ENCODE data around the gene RSRC2. TPM values are rescaled to one million over a fixed set of nuclear protein-coding genes. Genes with fewer than 3 reads are reported as not detected.
"Not testable (repeated sequence)": the region's sequence is repeated elsewhere in the genome, so short reads cannot be mapped to it uniquely, and the experiment has no call there.

Gene RSRC2
- total RNA-seq, 2 donors from 2014 or later, result 292 to 297 TPM

DNA sequence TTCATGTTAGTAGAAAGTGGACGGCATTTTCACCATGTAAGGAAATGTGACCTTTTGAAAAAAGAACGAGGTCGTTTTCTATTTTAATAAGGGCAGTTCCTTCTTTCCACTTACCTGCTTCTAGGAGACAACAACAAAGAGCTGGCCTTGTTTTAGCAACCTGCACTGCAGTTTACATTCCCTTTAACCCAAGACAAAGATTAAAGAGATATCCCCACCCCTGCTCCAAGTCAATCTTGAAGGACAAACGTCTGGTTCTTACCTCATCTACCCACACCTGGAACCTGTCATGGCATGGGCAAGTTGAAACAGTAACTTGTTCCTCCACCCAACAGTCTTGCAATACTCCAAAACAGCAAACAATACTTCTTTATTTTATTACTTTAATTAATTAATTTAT lies 58.8 kb downstream of the RSRC2 start:
- H3K36me3 Mint-ChIP-seq (ENCODE audit: low read depth), result no peaks in the 10 kb centered on the region
- peaks cover 4% of the 10 kb centered on the region for H3K4me1 Mint-ChIP-seq
- H3K27ac Mint-ChIP-seq, result no peak overlapping the region
- no peaks in the 10 kb centered on the region for H3K9me3 ChIP-seq (ENCODE audit: control insufficient read depth, low read length, poor library complexity, severe bottlenecking)
- H3K27me3 Mint-ChIP-seq, result no peaks in the 10 kb centered on the region
- H3K4me3 Mint-ChIP-seq, result no peak overlapping the region
- DNase-seq (no peak), ATAC-seq (no peak)

GRCh38 chr12:122464317-122465042 lies 62.3 kb downstream of the RSRC2 start:
- H3K36me3 Mint-ChIP-seq (ENCODE audit: low read depth); ATAC-seq: not testable (repeated sequence)

GRCh38 chr12:122460641-122461040 lies 66.1 kb downstream of the RSRC2 start:
- no peaks in the 10 kb centered on the region for H3K27me3 Mint-ChIP-seq
- DNase-seq, result no peak
- H3K9me3 ChIP-seq (ENCODE audit: control insufficient read depth, low read length, poor library complexity, severe bottlenecking), result no peaks in the 10 kb centered on the region
- no peaks in the 10 kb centered on the region for H3K36me3 Mint-ChIP-seq (ENCODE audit: low read depth)
- H3K4me3 Mint-ChIP-seq, result no peak overlapping the region
- H3K27ac Mint-ChIP-seq, result no peak overlapping the region
- H3K4me1 Mint-ChIP-seq, result peaks cover 5% of the 10 kb centered on the region
- ATAC-seq, result no peak

More at GRCh38 chr12:122464317-122465042, 62.3 kb downstream of the RSRC2 start:
- not testable (repeated sequence) for H3K9me3 ChIP-seq (ENCODE audit: control insufficient read depth, low read length, poor library complexity, severe bottlenecking); H3K27ac Mint-ChIP-seq; H3K4me1 Mint-ChIP-seq; H3K4me3 Mint-ChIP-seq; H3K27me3 Mint-ChIP-seq; DNase-seq

GRCh38 chr12:122460061-122460460 lies 66.7 kb downstream of the RSRC2 start:
- Mint-ChIP-seq H3K27me3 (no peaks in the 10 kb centered on the region), H3K4me3 (no peak overlapping the region), H3K27ac (no peak overlapping the region), H3K36me3 (ENCODE audit: low read depth) (no peaks in the 10 kb centered on the region), H3K4me1 (peaks cover 5% of the 10 kb centered on the region)
- DNase-seq (no peak), ATAC-seq (no peak)
- H3K9me3 ChIP-seq (ENCODE audit: control insufficient read depth, low read length, poor library complexity, severe bottlenecking), result no peaks in the 10 kb centered on the region

- no peaks in the 10 kb centered on the region for H3K27me3 Mint-ChIP-seq
- H3K9me3 ChIP-seq (ENCODE audit: control insufficient read depth, low read length, poor library complexity, severe bottlenecking), result no peaks in the 10 kb centered on the region
- peaks cover 5% of the 10 kb centered on the region for H3K4me1 Mint-ChIP-seq
- no peak for DNase-seq
- no peak overlapping the region for H3K27ac Mint-ChIP-seq
- no peak overlapping the region for H3K4me3 Mint-ChIP-seq
- no peaks in the 10 kb centered on the region for H3K36me3 Mint-ChIP-seq (ENCODE audit: low read depth)
- no peak for ATAC-seq
Measured at GRCh38 chr12:122459211-122459610, 67.5 kb downstream of the RSRC2 start.

DNA sequence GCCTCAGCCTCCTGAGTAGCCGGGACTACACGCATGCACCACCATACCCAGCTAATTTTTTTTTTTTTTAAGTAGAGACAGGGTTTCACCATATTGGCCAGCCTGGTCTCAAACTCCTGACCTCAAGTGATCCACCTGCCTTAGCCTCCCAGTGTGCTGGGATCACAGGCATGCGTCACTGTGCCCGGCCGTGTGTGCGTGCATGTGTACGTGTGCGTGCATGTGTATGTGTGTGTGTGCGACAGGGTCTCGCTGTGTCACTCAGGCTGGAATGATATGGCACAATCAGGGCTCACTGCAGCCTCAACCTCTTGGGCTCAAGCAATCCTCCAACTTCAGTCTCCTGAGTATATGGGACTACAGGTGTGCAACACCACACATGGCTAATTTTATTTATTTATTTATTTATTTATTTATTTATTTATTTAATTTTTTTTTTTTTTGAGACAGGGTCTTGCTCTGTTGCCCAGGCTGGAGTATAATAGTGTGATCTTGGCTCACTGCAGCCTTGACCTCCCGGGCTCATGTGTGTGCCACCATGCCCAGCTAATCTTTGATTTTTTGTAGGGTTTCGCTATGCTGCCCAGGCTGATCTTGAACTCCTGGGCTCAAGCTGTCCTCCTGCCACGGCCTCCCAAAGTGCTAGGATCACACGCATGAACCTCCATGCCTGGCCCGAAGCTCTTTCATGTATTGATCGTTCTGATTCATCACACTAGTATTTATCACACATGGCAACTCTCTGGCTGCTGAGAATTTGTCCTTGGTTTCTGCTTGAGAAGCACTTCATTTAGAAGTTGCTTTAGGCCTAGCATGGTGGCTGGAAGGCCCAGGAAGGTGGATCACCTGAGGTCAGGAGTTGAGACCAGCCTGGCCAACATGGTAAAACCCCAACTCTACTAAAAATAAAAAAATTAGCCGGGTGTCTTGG lies 68.4 kb downstream of the RSRC2 start:
- Mint-ChIP-seq H3K4me1 (peaks cover 11% of the 10 kb centered on the region), H3K27me3 (no peaks in the 10 kb centered on the region), H3K36me3 (ENCODE audit: low read depth) (no peaks in the 10 kb centered on the region), H3K4me3 (no peak overlapping the region), H3K27ac (no peak overlapping the region)
- DNase-seq, result no peak
- ATAC-seq, result no peak
- no peaks in the 10 kb centered on the region for H3K9me3 ChIP-seq (ENCODE audit: control insufficient read depth, low read length, poor library complexity, severe bottlenecking)

GRCh38 chr12:122457627-122458026 lies 69.1 kb downstream of the RSRC2 start:
- no peak for ATAC-seq

GRCh38 chr12:122454739-122455138 lies 72.0 kb downstream of the RSRC2 start:
- DNase-seq, result no peak
- no peak overlapping the region for H3K27ac Mint-ChIP-seq
- no peaks in the 10 kb centered on the region for H3K9me3 ChIP-seq (ENCODE audit: control insufficient read depth, low read length, poor library complexity, severe bottlenecking)
- no peak overlapping the region for H3K4me3 Mint-ChIP-seq
- no peak for ATAC-seq
- no peaks in the 10 kb centered on the region for H3K27me3 Mint-ChIP-seq
- H3K4me1 Mint-ChIP-seq, result peaks cover 24% of the 10 kb centered on the region
- H3K36me3 Mint-ChIP-seq (ENCODE audit: low read depth), result no peaks in the 10 kb centered on the region

More at GRCh38 chr12:122457627-122458026, 69.1 kb downstream of the RSRC2 start:
- Mint-ChIP-seq H3K27ac (no peak overlapping the region), H3K36me3 (ENCODE audit: low read depth) (no peaks in the 10 kb centered on the region), H3K4me1 (peaks cover 19% of the 10 kb centered on the region), H3K27me3 (no peaks in the 10 kb centered on the region), H3K4me3 (no peak overlapping the region)
- H3K9me3 ChIP-seq (ENCODE audit: control insufficient read depth, low read length, poor library complexity, severe bottlenecking), result no peaks in the 10 kb centered on the region
- DNase-seq, result no peak

- peak overlapping the region; percentile 96 for H3K27ac Mint-ChIP-seq
- ATAC-seq (no peak), DNase-seq (no peak)
- peaks cover 24% of the 10 kb centered on the region for H3K4me1 Mint-ChIP-seq
- peak overlapping the region; percentile 88 for H3K4me3 Mint-ChIP-seq
- no peaks in the 10 kb centered on the region for H3K27me3 Mint-ChIP-seq
- no peaks in the 10 kb centered on the region for H3K36me3 Mint-ChIP-seq (ENCODE audit: low read depth)
- no peaks in the 10 kb centered on the region for H3K9me3 ChIP-seq (ENCODE audit: control insufficient read depth, low read length, poor library complexity, severe bottlenecking)
Measured at GRCh38 chr12:122454250-122454721, 72.5 kb downstream of the RSRC2 start.

Other genes starting within 250 kb of the RSRC2 start
- gene CLIP1, start 104.3 kb downstream of the RSRC2 start, total RNA-seq, result 10 to 100 TPM; 72.4 to 81.1 TPM
- 10 to 100 TPM; 53.0 to 60.3 TPM for gene ZCCHC8, start 26.0 kb downstream of the RSRC2 start, total RNA-seq
- gene KNTC1, start 313 bp upstream of the RSRC2 start, total RNA-seq, result 10 to 100 TPM; 24.1 to 25.1 TPM
- under 1 TPM in 1 of 2 donors, not detected in 1; 0.99 TPM for gene HCAR2, start 176.4 kb upstream of the RSRC2 start, total RNA-seq
- 1 to 10 TPM in 1 of 2 donors, under 1 TPM in 1; 0.39 to 1.3 TPM for gene HCAR3, start 189.9 kb upstream of the RSRC2 start, total RNA-seq
- not detected for gene HCAR1, start 203.9 kb upstream of the RSRC2 start, total RNA-seq
- gene DENR, start 225.9 kb upstream of the RSRC2 start, total RNA-seq, result 10 to 100 TPM; 35.5 to 37.3 TPM
- gene CCDC62, start 247.6 kb upstream of the RSRC2 start, total RNA-seq, result under 1 TPM; 0.35 to 0.63 TPM

Measured in T-helper 17 cell (primary cell).